ENCODE results near the gene GABPB1. TPM values are rescaled to one million over a fixed set of nuclear protein-coding genes. Genes with fewer than 3 reads are reported as not detected.

Gene GABPB1
- polyA plus RNA-seq, 12 donors, result 11.5 to 158 (median 19.1) TPM

DNA sequence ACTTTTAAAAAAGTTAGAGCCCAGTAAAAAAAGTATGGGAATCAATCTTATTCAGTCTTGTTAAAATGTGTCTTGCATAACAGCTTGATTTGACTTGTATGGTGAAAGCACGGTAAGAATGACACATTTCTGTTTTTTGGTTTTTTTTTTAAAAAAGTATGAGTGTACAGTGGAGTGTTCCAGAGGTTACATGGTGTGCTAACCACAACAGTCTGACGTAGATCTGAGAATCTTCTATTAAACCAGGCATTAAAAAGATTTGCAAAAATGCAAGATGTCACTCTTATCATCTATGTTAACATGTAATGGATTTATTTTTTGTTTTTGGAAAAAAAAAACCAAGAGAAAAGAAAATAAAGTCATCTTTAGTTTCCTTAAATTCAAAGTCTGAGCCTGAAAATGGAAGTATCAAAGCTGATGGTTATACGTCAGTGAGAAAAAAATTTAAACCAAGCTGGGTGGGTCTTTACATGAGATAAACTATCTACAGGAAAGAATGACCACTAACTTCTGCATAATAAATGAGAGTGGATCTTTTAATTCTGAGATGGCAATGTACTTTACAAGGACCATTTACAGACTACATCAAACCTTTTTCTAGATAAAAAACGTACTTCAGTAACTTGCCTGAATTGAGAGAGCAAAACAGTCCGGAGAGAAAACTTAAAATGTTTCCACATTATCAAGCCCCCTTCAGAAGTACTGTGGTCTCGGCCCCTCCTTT is 1.6 kb downstream of the GABPB1 start:
- DNase-seq, result peak; percentile 25

DNA sequence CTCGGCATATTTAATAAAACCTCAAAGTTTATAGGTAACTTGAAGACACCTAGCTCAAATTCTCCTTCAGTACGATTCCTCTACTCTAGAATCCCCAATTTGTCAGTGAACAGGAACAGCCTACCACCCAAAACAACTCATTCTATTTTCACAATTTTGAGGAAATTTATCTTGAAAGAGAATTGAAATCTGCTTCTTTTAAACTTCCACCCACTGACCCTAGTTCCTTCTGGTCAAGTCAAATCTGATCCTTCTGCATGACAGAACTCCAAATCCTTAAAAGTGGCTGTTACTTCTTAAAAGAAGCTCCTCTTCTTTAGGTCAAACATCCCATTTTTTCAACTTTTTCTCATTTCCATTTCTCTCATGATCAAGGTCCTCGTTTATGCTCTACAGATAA is 4.4 kb downstream of the GABPB1 start:
- DNase-seq, result no peak

DNA sequence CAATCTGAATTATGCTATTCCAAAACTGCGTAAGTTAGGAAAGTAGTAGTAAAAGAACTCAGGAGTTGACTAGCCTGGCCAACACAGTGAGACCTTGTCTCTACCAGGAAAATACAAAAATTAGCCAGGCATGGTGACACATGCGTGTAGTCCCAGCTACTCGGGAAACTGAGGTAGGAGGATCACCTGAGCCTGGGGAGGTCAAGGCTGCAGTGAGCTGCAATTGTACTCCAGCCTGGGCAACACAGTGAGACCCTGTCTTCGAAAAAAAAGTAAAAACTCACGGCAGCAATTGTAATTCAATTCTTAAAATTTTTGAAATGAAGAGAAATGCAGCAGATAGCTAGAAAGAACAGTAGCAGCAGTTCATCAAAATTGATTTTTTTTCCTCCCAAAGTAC is 9.7 kb downstream of the GABPB1 start:
- no peak for DNase-seq

DNA sequence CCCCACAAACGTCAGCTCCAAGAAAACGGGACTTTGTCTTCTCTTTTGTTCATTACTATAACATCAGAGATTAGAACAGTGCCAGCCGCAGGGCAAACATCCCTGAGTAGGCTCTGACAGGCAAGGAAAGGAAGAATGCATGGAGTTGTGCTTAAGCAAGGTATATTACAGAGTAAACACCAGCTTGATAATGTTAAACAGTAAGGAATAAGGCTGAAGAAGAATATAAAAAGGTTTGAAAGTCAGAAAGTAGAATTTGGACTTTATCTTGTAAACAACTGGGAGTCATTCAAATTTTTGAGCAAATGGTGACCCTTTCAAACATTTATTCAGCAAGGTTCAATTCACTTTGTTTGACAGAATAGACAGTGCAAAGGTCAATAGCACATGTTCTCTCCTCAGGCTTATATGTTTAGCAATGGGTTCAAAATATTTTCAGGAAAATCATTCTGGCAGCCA is 11.0 kb downstream of the GABPB1 start:
- no peak for DNase-seq

DNA sequence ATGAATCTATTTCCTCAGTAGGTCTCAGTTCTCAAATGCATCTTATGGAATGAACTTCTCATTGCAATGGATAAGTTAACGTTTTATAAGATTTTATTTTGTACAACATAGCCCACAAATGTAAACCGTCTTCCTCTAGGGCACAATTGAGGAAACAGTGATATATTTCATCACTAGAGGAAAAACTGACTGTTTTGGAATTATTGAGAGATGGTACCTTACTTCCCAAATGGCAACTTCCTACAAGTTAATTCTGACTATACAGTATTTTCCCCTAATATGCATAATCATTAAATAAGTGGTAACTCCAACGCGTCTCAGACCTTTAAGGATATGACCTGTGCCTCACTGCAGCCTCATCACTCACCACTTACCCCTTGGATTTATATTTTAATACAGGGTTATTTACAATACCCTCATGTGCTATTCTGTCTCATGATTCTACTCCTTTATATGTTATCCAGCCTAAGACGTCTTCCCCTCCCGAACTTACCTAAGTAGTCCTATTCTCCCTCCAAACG is 13.3 kb downstream of the GABPB1 start:
- no peak for DNase-seq

DNA sequence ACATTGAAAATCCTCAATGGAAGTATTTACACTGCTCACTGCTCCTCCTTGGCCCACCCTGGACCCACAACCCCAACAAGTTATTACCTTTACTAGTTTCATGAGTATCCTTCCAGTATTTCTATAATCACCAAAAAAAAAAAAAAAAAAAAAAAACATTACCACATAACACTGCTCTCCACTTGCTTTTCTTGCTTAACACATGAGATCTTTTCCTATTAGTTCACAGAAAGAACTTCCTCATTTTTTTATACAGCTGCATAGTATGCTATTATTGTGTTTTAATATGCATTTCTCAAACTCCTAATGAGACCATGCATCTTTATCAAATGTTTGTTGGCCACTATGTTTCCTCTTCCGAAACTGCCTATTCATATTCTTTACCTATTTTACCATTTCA is 14.6 kb downstream of the GABPB1 start:
- DNase-seq, result no peak

DNA sequence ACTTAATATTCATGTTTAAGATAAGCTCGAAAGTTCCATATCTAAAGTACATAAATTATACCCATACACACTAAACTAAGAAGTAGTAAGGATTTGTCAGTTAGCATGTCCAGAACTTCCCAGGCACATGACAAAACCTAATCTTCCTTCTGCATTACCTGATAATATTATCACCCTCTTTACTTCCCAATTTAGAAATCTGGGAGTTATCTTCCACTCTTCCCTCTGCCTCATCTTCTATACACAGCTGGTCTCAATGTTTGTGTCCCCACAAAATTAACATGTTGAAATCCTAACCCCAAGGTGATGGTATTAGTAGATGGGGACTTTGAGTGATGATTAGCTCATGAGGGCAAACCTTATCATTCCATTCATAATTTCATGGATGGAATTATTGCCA is 15.3 kb downstream of the GABPB1 start:
- no peak for DNase-seq

DNA sequence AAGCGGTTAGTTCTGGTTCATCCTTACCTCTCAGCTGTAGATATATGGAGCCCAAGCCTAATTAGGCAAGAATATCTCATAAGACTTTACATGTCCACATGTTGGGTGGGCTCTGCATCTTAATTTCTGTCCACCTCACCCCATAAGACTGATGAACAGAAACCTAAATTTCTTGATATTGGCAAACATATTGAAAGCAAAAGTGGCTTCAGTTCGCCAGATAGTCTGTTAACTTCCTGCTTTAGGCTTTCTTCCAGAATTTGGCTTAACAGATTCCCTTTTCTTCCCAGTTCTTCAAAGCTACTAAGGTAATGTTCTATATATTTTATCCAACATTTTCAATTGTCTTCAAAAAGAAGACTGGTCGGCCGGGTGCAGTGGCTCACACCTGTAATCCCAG is 19.7 kb downstream of the GABPB1 start:
- DNase-seq, result no peak

DNA sequence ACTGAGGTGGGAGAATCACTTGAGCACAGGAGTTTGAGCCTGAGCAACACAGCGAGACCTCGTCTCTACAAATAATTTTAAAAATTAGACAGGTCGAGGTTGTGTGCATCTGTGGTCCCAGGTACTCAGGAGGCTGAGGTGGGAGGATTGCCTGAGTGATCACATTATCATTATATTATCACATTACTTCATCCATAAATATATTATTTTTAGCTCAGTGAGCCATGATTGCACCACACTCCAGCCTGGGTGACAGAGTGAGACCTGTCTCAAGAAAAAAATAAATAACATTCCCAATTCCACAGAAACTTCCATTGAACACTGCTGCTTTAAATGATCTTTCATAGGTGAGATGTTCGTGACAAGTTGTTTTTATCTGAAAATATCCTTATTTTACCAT is 21.8 kb downstream of the GABPB1 start:
- DNase-seq, result no peak

DNA sequence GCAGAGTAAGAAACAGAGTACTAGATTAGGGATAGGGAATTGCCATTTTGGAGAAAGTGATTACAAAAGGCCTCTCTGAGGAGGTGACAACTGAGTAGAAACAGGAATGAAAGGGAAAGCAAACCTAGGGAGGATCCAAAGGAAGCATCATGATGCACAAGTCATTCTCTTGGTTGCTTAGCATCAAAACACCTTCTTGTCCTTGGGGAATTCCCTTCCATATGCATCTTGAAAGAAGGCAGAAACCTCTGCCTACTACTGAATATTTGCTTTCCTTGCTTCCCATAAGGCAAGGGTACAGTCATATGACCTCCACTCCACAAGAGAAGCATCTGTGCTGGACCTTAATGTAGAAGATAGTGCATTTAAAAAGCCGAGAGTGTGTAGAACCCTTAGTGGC is 24.1 kb downstream of the GABPB1 start:
- no peak for DNase-seq

DNA sequence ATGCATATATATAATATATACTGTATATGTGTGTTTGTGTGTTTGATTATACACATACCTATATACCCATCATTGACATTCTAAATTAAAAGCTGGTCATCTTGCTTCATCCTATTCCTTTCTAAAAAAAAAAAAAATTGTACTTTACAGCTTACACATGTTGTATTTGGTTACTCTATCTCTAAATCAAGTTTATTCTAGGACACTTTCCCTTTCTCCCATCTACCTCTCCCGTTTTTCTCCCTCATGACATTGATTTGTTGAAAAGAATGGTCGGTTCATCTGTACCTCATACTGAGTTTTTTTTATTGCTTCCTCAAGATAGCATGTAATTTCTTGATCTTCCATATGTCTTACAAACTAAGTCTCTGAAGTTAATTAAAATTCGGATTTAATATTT is 26.9 kb downstream of the GABPB1 start:
- DNase-seq, result no peak

DNA sequence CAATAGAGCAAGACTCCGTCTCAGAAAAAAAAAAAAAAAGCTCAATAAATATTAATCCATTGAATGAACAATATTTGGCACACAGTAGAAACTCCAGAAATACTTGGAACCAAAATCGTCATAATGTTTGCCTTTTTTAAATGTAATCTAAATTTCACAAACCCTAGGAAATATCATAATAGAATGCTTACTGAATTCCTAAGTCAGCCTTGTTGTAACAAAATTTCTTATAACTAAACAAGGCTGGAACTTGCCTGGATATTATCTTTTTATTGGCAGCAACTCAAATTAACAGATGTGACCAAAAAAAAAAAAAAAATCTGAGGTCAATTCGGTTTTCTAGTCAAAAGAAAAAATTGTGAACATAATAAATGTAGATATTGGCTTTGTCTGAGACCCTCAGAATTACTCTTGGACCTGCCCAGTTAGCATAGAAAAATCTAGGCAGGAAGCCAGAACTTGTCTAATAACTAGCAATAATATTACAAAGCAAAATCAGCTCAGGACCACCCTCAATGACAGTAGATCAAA is 33.3 kb downstream of the GABPB1 start:
- no peak for DNase-seq

DNA sequence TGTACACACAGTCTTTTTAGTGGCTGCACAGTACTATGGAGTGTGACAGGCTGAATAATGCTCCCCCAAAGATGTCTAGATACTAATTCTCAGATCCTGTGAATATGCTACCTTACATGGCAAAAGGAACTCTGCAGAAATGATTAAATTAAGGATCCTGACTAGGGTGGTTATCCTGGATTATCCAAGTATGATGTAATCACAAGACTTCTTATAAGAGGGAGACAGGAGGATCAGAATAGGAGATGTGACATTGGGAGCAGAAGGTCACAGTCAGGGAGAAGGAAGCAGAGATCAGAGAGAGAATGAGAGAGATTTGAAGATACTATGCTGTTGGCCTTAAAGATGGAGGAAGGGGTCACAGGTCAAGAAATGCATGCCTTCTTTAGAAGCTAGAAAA is 34.5 kb downstream of the GABPB1 start:
- DNase-seq, result no peak

DNA sequence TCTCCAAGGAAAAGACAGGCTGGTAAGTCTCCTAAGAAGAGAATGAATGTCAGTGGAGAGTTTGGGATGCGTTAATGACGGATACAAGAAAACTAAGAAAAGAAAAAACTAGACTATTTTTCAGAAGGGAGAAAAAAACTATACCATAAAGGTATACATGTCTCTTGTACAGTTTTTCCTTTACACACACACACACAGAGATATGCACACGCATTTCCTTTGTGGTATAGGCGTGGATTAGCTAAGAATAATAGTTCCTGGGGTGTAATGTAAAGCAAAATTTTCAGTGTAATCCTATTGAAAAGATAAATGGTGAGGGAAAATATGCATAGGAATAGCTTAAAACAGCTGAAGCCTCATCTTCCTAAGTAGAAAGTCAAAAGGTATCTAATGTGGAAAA is 36.3 kb downstream of the GABPB1 start:
- DNase-seq, result no peak

DNA sequence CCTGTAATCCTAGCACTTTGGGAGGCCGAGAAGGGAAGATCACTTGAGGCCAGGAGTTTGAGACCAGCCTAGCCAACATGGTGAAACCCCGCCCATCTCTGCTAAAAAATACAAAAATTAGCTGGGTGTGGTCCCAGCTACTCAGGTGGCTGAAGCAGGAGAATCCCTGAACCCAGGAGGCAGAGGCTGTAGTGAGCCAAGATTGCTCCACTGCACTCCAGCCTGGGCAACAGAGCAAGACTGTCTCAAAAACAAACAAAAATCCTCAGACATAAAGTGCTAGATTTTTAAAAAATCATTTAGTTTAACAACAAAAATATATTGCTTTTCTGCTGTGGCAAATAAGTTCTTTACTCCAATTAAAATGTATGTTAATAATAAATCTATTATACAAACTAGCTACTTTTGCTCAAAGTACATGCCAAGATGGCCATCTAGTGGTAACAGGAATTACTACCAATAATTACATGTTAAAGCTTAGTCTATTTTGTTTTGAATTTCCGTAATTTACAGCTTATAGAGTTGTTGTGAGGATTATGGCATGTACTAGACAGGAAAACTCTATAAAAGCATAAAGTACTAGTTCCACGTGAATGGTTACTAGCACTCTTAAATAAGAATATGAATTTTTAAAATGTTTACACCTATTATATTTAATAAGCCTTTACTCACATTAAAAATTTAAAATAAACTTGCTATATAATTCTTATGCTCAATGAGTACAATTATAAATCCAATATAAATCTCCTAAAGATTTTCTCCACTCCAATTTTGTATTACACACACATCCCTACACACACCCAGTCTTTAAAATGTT is 39.0 kb downstream of the GABPB1 start:
- peak; percentile 45 for DNase-seq

DNA sequence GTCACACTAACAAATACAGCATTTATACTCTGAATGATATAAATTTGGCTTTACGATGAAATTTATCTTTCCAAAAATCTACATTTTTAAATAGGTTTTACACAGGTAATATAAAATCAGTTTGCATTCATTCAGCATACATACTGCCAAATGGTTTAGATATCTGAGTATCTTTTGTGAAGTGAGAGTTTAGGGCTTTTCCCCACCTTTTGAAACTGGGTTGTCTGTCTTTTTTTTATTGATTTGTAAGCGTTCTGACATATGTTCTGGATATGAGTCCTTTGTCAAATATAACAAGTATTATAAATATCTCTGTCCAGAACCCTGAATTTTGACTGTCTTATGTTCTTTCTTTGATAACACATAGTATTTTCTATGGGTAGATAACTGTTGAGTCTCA is 42.4 kb downstream of the GABPB1 start:
- no peak for DNase-seq

DNA sequence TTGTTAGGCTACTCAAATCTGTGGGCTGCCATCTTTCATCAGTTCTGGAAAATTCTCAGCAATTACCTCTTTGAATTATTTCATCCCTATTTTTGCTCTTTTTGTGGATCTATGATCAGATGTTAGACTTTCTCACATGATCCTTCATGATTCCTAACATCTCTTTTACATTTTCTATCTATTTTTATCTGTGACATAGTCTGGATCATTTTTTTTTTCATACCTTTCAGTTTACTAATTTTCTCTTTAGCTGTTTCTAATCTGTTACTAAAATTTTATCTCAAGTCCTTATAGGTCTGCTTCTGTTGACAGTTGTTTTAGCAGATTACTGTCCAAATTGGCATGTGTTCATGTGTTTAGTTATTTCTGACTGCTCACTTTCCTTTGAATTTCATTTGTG is 47.2 kb downstream of the GABPB1 start:
- DNase-seq, result no peak

DNA sequence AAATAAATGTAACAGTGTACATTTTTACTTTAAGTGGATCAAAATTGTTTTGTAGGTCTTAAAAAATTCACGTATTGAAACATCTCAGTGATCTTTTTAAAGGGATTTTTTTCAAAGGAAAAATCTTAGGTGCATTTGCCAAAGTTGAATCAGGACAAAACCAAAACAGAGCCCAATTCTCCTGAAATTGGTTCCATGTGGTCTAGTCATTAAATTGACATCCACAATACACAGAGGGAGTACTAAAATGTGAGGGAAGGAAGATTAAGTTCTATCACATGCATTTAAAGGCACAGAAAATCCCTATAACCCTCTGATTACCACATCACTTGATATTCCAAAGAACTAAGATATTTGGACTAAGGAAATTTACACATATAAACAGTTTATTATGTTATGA is 50.2 kb downstream of the GABPB1 start:
- peak; percentile 31 for DNase-seq

DNA sequence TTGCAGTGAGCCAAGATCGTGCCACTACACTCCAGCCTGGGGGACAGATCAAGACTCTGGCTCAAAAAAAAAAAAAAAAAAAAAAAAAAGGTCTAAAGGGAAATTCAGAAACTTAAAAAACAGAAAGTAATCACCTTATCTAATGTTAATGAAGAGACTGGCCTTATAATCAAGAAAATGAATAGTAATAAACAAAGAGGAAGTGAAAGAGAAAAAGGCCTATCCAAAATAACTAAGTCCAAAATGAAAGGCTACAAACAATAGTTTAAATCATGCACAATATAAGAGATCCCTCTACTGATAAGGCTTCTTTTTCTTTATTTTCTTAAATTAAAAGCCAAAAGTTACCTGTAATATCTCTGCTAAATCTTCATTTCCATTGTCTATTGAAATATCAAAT is 52.4 kb downstream of the GABPB1 start:
- DNase-seq, result no peak

DNA sequence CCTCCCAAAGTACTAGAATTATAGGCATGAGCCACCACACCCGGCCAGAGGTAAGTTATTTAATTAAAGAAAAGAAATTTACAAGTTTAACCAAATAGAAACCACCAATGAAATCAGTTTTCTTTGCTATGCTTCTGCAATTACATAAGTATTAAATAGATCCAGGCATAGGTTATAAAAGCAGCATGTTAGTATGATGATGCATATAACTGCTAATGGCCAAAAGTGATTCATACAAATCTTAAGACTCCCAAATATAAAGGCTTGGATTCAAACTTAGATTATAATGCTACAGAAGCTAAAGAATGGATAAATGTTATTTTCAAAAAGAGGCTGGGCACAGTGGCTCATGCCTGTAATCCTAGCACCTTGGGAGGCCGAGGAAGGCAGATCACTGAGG is 56.7 kb downstream of the GABPB1 start:
- DNase-seq, result no peak

DNA sequence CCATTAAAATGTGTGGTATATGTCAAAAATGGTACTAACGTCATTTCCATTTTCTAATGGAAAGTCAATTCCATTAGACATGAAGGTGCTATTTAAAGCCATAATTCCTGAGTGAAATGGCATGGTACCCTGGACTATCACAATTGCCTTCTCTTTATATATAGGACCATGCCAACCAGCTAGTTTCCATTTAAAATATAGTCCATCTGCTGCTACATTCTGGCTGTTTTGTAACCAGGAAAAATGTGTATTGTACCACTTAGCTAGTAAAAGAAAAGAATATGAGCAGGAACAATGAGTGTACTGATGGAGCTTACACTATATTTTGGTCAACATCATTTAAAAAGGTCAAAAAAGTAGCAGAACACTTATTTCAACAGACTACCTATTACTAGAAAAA is 59.0 kb downstream of the GABPB1 start:
- no peak for DNase-seq

DNA sequence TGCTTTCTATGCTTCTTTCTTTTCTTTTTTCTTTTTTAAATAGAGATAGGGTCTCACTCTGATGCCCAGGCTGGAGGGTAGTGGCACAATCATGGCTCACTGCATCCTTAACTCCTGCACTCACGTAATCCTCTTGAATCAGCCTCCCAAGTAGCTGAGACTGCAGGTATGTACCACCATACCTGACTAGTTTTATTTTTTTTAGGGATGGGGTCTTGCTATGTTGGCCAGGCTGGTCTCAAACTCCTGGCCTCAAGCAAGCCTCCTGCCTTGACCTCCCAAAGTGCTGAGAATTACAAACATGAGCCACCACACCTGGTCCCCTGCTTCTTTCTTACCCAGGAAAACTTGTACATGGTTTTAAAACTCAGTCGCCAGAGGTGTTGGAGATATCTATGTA is 65.2 kb downstream of the GABPB1 start:
- no peak for DNase-seq
